ENCODE measurements around the gene TRIM61.
"Not testable (repeated sequence)": the region's sequence is repeated elsewhere in the genome, so short reads cannot be mapped to it uniquely, and the experiment has no call there.

The TRIM61 gene

GRCh38 chr4:164956766-164957643, 20.5 kb downstream of the TRIM61 start:
- no peak for DNase-seq

DNA sequence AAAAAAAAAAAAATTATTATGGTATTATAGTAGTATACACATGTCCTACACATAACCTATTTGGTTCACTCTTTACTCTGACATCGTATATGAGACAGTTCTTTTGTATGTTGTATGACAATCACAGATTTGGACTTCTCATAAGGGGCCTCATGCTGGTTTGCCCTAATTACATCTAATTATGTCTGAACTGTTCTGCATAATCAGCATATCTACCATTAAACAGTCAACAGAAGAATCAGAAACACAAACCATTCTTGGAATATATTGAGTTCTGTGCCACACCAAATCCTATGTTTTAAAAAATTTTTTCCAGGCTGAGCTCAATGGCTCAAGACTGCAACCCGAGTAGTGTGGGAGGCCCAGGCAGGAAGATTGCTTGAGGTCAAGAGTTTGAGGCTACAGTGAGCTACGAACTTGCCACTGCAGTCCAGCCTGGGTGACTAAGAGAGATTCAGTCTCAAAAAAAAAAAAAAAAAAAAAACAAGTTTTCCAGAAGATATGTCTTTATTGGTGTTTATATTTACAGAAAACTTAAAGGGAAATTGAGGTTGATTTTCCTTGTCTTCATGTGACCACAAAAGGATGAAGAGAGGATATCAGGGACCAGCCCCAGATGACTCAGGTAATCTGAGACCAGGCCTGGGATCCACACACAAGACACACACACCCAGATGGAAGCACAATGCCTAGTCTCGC, 22.2 kb downstream of the TRIM61 start:
- no peak for DNase-seq

DNA sequence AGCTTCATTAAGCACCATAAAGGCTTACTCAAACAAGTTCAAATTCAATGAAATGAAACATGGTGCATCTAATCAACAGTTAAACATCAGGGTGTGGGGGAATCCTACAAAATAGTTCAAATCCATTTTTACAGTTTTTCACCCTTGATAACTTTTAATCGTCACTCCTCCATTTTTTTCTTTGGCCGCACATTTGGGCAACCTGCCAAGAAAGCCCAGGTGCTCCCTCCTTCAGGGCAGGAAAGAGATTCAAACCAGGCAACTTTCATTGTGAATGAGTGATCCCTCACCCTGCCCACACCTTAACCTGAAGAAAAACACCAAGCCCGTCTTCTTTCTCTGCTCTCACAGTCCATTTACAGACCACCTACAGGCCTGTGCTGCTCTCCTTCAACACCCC, 24.9 kb downstream of the TRIM61 start:
- DNase-seq, result no peak

DNA sequence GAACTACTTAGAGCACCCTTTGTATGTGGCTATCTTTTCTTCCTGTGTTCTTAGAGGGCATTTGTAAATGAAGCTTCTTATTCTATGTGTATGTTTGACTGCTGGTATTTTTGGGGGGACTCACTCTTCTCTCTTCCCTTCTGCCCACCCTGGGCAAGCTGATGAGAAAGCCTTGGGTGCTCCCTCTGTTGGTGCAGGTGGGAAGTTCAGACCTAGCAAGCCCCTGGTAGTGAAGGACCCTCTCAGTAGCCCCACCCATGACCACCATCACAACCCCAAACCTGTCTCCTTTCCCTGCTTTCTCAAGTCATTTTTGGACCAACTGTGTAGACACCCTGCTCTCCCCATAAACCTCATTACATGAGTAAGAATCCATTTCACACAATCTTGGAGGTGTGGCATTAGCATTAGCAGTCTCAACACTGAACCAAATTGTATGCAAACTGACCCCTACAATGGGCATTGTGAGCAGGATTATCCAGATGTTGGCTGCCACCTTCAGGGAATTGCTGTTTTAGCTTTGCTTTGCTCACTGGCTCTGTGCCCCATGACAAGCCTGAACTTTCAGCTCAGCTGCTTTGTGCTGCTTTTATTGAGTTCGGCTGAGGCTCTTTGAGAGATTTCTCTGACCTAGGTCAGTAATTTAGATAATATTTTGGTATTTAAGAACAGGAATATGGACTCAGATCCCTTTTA, 27.9 kb downstream of the TRIM61 start:
- no peak for DNase-seq

GRCh38 chr4:164948975-164949374, 28.5 kb downstream of the TRIM61 start:
- DNase-seq, result no peak

DNA sequence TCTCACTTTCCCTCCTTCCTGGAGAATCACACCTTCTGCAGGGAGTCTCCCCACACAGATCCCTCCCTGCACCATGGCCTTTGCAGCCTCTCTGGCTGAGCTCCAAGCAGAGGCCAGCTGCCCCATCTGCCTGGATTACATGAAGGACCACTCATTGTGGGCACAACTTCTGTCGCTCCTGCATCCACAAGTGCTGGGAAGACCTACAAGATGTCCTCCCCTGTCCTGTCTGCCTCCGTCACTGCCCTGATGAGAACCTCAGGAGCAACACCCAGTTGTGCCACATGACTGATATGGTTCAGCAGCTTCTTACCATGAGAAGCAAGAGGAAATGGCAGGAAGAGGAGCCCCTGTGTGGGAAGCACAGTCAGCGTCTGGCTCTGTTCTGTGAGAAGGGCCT, 29.5 kb downstream of the TRIM61 start:
- DNase-seq, result not testable (repeated sequence)

DNA sequence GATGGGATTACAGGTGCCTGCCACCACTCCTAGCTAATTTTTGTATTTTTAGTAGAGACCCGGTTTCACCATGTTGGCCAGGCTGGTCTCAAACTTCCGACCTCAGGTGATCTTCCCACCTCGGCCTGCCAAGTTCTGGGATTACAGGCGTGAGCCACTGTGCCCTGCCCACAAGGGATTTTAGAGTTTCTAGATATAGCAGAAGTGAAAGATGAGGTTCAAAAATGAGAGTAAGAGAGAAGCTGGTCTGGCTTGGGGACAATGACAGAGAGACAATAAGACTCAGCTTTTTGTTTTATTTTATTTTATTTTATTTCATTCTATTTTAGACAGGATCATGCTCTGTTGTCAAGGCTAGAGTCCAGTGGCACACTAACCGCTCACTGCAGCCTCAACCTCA, 30.6 kb downstream of the TRIM61 start:
- no peak for DNase-seq

DNA sequence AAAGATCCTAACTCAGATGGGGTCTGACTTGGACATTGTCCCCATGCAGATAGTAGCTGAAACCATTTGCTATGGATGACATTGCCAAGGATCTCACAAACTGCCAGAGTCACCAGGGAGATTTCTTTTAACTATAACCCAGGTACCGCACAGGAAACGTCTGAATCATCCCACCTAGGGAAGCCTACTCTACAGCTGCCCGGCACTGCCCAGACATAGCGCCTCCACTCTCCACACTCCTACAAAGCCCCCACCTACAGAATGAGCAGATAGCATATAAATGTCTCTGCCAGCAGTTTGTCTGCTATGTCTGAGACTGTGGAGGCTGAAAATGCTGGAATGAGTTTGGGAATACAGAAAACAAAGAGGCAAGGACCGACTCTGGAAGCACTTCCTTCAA, 32.3 kb downstream of the TRIM61 start:
- DNase-seq, result no peak

GRCh38 chr4:164943192-164943591, 34.3 kb downstream of the TRIM61 start:
- DNase-seq, result no peak

- no peak for DNase-seq
Measured at GRCh38 chr4:164937576-164938270, 39.7 kb downstream of the TRIM61 start.

DNA sequence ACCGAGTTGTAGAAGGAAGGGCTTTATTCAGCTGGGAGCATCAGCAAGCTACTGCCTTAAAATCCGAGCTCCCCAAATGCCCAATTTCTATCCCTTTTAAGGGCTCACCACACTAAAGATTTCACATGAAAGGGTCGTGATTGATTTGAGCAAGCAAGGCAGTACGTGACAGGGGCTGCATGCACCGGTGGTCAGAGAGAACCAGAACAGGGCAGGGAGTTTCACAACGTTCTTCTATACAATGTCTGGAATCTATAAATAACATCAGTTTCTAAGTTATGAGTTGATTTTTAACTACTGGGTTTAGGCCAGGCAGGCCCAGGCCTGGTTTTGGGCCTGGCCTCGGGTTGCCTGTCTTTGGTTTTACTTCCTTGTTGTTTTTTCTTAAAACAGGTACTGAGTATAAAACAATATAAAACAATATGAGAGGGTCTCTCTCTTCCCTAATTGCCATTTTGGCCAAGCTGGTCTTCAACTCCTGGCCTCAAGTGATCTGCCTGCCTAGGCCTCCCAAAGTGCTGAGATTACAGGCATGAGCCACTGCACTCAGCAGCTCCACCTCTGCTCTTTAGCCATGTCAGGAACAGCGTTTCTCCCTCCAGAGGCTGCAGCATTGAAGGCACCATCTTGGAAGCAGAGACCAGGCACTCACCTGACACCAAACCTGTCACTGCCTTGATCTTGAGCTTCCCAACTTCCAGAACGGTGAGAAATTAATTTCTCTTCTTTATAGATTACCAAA, 41.4 kb downstream of the TRIM61 start:
- DNase-seq, result not testable (repeated sequence)

- DNase-seq, result no peak
Measured at GRCh38 chr4:164935363-164935762, 42.1 kb downstream of the TRIM61 start.

- no peak for DNase-seq
Measured at GRCh38 chr4:164933244-164933643, 44.2 kb downstream of the TRIM61 start.

DNA sequence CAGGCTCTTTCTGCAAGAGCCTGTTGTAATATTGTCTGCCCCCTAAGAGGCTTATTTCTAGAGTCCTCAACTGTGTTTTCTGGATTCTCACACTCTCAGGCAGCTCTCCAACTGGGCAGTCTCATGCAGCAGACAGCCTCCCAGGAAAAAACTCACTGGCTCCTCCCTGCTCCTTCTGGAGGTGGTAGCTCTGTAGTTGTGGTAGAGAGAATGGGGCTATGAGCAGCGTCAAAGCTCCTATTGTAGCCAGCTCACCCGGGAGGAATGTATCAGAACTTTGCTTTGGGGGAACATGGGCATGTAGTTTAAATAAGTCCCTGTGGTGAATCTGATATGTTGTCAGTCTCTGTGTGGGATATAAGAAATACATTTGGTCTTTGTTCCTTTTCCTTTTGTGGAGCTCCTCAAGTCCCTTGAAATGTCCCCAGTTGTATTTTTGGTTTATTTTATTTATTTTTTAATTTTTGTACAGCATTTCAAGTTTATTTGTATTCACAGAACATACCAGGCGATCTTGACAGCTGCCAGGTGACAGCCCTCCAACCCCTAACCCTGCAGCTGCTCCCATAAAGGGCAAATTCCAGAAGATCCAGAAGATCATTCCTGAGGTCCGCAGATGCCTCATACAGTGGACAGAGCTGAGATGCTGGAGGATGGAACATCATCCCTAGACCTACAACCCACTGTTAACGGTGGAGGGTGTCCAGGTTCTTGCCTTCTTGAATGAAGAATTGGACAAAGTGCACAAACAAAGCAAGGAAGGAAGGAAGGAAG, 45.7 kb downstream of the TRIM61 start:
- no peak for DNase-seq

- DNase-seq, result no peak
Measured at GRCh38 chr4:164930647-164931046, 46.8 kb downstream of the TRIM61 start.

- DNase-seq, result not testable (repeated sequence)
Measured at GRCh38 chr4:164927101-164927500, 50.4 kb downstream of the TRIM61 start.

DNA sequence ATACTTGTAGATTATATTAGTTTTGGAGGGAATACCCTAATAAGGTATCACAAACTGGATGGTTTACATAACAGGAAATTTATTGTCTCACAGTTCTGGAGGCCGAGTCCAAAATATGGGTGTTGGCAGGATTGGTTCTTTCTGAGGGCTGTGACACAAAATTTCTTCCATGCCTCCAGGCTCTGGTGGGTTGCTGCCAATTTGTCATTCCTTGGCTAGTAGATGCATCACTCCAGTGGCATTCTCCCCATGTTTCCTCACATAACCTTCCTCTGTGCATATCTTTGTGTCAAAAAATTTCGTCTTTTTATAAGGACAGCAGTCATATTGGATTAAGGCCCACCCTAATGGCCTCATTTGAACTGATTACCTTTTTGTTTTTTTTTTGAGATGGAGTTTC, 51.2 kb downstream of the TRIM61 start:
- DNase-seq, result no peak

GRCh38 chr4:164924670-164925238, 52.7 kb downstream of the TRIM61 start:
- no peak for DNase-seq

GRCh38 chr4:164918956-164919355, 58.5 kb downstream of the TRIM61 start:
- no peak for DNase-seq
